Measurements from ENCODE around the gene FRMD6.
"Not testable (repeated sequence)": the region's sequence is repeated elsewhere in the genome, so short reads cannot be mapped to it uniquely, and the experiment has no call there.

The FRMD6 gene

DNA sequence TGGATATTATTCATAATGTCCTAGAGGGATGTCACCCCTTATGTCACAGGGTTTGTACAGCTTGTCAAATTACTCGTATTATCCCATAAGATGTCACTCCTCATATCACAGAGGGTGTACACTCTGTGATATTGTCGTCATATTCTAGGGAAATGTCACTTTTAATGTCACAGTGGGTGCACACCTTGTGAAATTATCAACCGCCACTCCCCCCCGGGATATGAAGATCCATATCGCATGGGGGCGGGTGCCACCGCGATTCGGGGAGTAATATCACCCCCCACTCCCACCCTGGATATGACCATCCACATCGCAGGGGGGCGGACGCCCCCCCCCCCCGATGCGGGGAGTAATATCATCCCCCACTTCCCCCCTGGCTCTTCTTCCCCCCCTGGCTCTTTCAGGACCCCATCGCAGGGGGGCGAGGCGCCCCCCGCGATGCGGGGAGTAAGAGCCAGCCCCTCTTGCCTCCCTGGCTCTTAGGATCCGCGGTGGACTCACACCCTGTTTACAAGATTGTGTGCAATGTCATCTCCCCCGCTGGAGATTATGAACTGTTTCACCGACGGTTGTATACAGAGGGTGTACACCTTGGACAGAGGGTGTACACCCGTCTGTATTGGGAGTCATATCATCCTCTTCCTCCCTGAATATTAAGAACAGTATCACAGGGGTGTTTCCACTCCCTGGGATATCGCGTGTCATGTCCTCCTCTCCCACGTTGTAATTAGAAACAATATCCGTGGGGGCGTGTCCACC, 92.8 kb downstream of the FRMD6 start:
- ATAC-seq (replicated peaks; ENCODE audit: extremely low read depth, poor library complexity, severe bottlenecking) (no peak), DNase-seq (ENCODE audit: low spot score in 2 of 2) (no peak)
- Mint-ChIP-seq H3K36me3 (ENCODE audit: insufficient read depth) (no peaks in the 10 kb centered on the region), H3K9me3 (no peaks in the 10 kb centered on the region), H3K27me3 (peaks cover 39% of the 10 kb centered on the region), H3K27ac (ENCODE audit: low read depth) (no peak overlapping the region), H3K4me1 (no peaks in the 10 kb centered on the region), H3K4me3 (no peak overlapping the region)

DNA sequence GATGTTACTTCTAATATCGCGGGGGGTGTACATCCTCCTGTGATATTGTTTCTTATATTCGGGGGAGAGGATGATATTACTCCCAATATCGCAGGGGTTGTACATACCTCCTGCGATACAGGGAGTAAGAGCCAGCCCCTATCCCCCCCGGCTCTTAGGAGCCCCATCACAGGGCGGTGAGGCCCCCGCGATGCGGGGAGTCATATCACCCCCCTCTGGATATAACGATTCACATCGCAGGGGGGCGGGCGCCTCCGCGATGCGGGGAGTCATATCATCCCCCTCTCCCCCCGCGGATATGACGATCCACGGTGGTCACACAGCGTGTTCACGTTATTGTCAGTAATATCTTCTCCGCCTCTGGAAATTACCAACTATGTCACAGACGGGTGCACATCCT, 95.1 kb downstream of the FRMD6 start:
- not testable (repeated sequence) for DNase-seq (ENCODE audit: low spot score in 2 of 2); ATAC-seq (replicated peaks; ENCODE audit: extremely low read depth, poor library complexity, severe bottlenecking); H3K4me3 Mint-ChIP-seq; H3K4me1 Mint-ChIP-seq; H3K27ac Mint-ChIP-seq (ENCODE audit: low read depth); H3K9me3 Mint-ChIP-seq; H3K36me3 Mint-ChIP-seq (ENCODE audit: insufficient read depth)
- peaks cover 39% of the 10 kb centered on the region for H3K27me3 Mint-ChIP-seq

DNA sequence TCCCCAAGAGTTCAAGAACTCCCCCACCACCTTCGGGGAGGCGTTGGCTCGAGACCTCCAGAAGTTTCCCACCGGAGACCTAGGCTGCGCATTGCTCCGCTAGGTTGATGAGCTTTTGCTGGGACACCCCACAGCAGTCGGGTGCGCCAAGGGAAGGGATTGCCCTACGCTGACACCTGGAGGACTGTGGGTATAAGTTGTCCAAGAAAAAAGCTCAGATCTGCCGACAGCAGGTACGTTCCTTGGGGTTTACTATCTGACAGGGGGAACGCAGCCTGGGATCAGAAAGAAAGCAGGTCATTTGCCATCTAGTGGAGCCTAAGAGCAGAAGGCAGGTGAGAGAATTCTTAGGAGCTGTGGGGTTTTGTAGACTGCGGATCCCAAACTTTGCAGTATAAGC, 98.8 kb downstream of the FRMD6 start:
- DNase-seq (ENCODE audit: low spot score in 2 of 2) (no peak), ATAC-seq (replicated peaks; ENCODE audit: extremely low read depth, poor library complexity, severe bottlenecking) (no peak)
- Mint-ChIP-seq H3K27me3 (peaks cover 33% of the 10 kb centered on the region), H3K4me3 (no peak overlapping the region), H3K4me1 (no peaks in the 10 kb centered on the region), H3K27ac (ENCODE audit: low read depth) (no peak overlapping the region), H3K9me3 (no peaks in the 10 kb centered on the region), H3K36me3 (ENCODE audit: insufficient read depth) (no peaks in the 10 kb centered on the region)

DNA sequence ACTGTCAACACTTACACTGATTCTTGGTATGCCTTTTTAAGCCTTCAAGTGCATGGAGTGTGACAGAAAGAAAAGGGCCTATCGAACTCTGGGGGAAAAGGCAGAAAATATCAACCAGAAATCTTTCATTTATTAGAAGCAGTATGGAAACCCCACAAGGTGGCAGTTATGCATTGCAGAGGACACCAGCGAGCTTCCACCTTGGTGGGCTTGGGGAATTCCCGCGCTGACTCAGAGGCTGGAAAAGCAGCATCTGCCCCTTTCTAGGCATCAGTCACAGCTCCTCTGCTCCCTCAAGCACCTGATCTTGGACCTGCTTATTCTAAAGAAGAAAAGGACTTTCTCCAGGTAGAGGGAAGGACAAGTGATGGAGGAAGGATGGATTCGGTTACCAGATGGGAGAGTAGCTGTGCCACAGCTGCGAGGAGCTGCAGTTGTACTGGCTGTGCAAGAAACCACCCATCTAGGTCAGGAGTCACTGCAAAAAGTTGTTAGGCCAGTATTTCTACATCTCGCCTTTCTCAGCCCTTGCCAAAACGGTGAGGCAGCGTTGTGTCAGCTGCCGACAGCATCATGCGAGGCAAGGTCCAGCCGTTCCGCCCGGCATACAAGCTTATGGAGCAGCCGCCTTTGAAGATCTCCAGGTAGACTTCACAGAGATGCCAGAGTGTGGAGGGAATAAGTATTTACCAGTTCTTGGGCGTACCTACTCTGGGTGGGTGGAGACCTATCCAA, 100.1 kb downstream of the FRMD6 start:
- H3K9me3 Mint-ChIP-seq; H3K27ac Mint-ChIP-seq (ENCODE audit: low read depth); H3K36me3 Mint-ChIP-seq (ENCODE audit: insufficient read depth); H3K4me3 Mint-ChIP-seq; H3K4me1 Mint-ChIP-seq; ATAC-seq (replicated peaks; ENCODE audit: extremely low read depth, poor library complexity, severe bottlenecking); DNase-seq (ENCODE audit: low spot score in 2 of 2): not testable (repeated sequence)
- peaks cover 33% of the 10 kb centered on the region for H3K27me3 Mint-ChIP-seq

DNA sequence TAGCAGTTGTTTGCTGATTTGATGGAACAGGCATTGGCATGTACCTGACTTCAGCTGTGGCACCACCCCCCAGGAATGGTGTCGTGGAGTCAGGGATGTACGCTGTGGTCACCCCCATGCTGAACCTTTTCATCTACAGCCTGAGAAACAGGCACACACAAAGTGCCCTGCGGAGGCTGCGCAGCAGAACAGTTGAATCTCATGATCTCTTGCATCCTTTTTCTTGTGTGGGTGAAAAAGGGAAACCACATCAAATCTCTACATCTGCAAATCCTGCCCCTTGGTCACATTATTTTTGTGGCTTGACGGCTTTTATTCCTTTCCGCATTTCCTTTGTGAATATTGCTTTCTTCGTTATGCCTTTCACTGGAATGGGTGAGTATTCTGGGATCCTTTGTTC, 106.0 kb downstream of the FRMD6 start:
- DNase-seq (ENCODE audit: low spot score in 2 of 2); H3K4me1 Mint-ChIP-seq; H3K27ac Mint-ChIP-seq (ENCODE audit: low read depth); ATAC-seq (replicated peaks; ENCODE audit: extremely low read depth, poor library complexity, severe bottlenecking); H3K36me3 Mint-ChIP-seq (ENCODE audit: insufficient read depth); H3K4me3 Mint-ChIP-seq; H3K9me3 Mint-ChIP-seq: not testable (repeated sequence)
- peaks cover 36% of the 10 kb centered on the region for H3K27me3 Mint-ChIP-seq

GRCh38 chr14:51759950-51760349, 108.2 kb downstream of the FRMD6 start:
- DNase-seq (ENCODE audit: low spot score in 2 of 2): no peak
- Mint-ChIP-seq H3K9me3 (no peaks in the 10 kb centered on the region), H3K36me3 (ENCODE audit: insufficient read depth) (no peaks in the 10 kb centered on the region), H3K4me3 (no peak overlapping the region), H3K27ac (ENCODE audit: low read depth) (no peak overlapping the region), H3K4me1 (peaks cover 8% of the 10 kb centered on the region), H3K27me3 (peaks cover 44% of the 10 kb centered on the region)
- no peak for ATAC-seq (replicated peaks; ENCODE audit: extremely low read depth, poor library complexity, severe bottlenecking)

DNA sequence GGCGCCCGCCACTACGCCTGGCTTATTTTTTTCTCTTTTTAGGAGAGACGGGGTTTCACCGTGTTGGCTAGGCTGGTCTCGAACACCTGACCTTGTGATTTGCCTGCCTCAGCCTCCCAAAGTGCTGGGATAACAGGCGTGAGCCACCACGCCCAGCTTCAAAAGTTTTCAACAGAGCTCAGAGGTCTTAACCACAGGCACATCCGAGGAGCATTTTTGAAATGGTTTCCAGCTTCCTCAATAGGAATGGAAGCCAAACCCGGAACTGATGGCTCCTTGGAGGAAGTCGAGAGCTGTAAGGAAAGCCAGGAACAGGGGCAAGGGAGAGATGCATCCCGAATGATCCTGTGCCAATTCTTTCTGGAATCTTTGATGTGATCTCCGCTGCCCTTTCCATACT, 114.0 kb downstream of the FRMD6 start:
- not testable (repeated sequence) for H3K4me3 Mint-ChIP-seq; H3K4me1 Mint-ChIP-seq; DNase-seq (ENCODE audit: low spot score in 2 of 2); H3K9me3 Mint-ChIP-seq; H3K36me3 Mint-ChIP-seq (ENCODE audit: insufficient read depth); H3K27ac Mint-ChIP-seq (ENCODE audit: low read depth); ATAC-seq (replicated peaks; ENCODE audit: extremely low read depth, poor library complexity, severe bottlenecking)
- peaks cover 65% of the 10 kb centered on the region for H3K27me3 Mint-ChIP-seq

DNA sequence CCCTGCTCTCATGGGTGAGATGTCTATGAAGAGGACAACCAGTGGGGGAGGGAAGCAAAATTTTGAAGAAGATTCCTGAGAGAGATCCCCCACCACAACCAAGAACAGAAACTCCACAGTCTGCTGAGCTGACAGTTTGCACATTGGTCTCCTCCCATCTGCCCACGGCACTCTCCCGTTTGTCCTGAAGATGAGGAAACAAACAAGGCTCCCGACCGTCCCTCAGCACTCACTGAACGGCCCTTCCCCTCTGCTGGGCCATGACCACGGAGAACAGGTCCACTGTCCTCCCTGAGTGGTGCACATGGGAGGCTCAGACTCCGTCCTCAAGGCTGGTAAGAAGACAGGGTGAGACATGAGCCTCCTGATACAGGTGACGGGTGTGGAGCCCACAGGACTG, 114.9 kb downstream of the FRMD6 start:
- ATAC-seq (replicated peaks; ENCODE audit: extremely low read depth, poor library complexity, severe bottlenecking); H3K4me3 Mint-ChIP-seq; H3K27ac Mint-ChIP-seq (ENCODE audit: low read depth); H3K9me3 Mint-ChIP-seq; H3K36me3 Mint-ChIP-seq (ENCODE audit: insufficient read depth); H3K4me1 Mint-ChIP-seq; DNase-seq (ENCODE audit: low spot score in 2 of 2): not testable (repeated sequence)
- peaks cover 65% of the 10 kb centered on the region for H3K27me3 Mint-ChIP-seq

- H3K27ac Mint-ChIP-seq (ENCODE audit: low read depth); H3K9me3 Mint-ChIP-seq; H3K4me3 Mint-ChIP-seq; DNase-seq (ENCODE audit: low spot score in 2 of 2); H3K4me1 Mint-ChIP-seq; H3K36me3 Mint-ChIP-seq (ENCODE audit: insufficient read depth); ATAC-seq (replicated peaks; ENCODE audit: extremely low read depth, poor library complexity, severe bottlenecking): not testable (repeated sequence)
- peaks cover 50% of the 10 kb centered on the region for H3K27me3 Mint-ChIP-seq
Observed at GRCh38 chr14:51769261-51769660, 117.6 kb downstream of the FRMD6 start.

DNA sequence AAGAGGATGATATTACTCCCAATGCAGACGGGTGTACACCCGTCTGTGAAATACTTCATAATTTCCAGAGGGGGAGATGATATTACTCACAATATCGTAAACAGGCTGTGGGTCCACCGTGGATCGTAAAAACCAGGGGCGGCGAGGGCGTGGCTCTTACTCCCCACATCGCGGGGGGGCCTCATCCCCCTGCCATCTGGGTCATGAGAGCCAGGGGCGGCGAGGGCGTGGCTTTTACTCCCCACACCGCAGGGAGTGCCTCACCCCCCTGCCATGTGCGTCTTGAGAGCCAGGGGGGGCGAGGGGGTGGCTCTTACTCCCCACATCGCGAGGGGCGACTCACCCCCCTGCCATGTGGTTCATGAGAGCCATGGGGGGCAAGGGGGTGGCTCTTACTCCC, 122.5 kb downstream of the FRMD6 start:
- Mint-ChIP-seq H3K9me3 (no peaks in the 10 kb centered on the region), H3K4me3 (no peak overlapping the region), H3K36me3 (ENCODE audit: insufficient read depth) (peaks cover 2% of the 10 kb centered on the region), H3K4me1 (peaks cover 8% of the 10 kb centered on the region), H3K27ac (ENCODE audit: low read depth) (no peak overlapping the region), H3K27me3 (peaks cover 21% of the 10 kb centered on the region)
- no peak for ATAC-seq (replicated peaks; ENCODE audit: extremely low read depth, poor library complexity, severe bottlenecking)
- DNase-seq (ENCODE audit: low spot score in 2 of 2): no peak

- Mint-ChIP-seq H3K4me3 (peak overlapping the region; percentile 68), H3K9me3 (no peaks in the 10 kb centered on the region), H3K36me3 (ENCODE audit: insufficient read depth) (peaks cover 2% of the 10 kb centered on the region), H3K4me1 (peaks cover 19% of the 10 kb centered on the region), H3K27ac (ENCODE audit: low read depth) (peak overlapping the region; percentile 83), H3K27me3 (peaks cover 18% of the 10 kb centered on the region)
- no peak for DNase-seq (ENCODE audit: low spot score in 2 of 2)
- no peak for ATAC-seq (replicated peaks; ENCODE audit: extremely low read depth, poor library complexity, severe bottlenecking)
Observed at GRCh38 chr14:51776102-51776894, 124.6 kb downstream of the FRMD6 start.

DNA sequence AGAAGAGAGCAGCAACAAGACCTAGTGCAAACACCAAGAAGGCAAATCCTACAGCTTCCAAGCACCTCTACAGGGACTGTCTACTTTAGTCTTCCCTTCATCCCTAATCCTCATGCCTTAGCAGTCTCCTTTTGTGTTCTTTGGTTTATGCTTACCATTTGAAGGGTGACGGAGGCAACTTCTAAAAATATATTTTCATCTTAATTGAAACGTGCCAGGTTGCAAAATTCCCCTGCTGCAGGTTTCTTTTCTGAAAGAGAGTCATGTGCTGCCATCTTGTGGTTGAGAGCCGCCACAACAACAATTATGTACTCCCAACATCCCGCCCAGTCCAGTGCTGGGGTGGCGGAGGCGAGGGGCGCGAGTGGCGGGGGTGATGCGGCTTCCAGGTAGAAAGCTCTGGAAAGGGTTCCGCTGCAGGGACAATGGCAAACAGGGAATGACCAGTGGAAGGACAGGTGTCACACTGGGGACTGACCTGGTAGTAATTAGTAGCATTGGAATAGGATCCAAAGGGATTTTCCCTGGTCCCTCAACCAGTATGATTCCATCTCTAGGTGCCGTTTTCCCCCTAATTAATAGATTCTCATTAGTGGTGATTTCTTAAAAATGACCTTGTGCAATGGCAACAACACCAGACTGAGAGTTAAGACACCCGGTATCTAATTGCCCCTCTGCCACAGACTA, 128.4 kb downstream of the FRMD6 start:
- H3K4me3 Mint-ChIP-seq: no peak overlapping the region
- H3K27ac Mint-ChIP-seq (ENCODE audit: low read depth): no peak overlapping the region
- no peaks in the 10 kb centered on the region for H3K36me3 Mint-ChIP-seq (ENCODE audit: insufficient read depth)
- peak; percentile 36 for ATAC-seq (replicated peaks; ENCODE audit: extremely low read depth, poor library complexity, severe bottlenecking)
- peak; percentile 57 to 60 for DNase-seq (ENCODE audit: low spot score in 2 of 2)
- H3K4me1 Mint-ChIP-seq: peaks cover 19% of the 10 kb centered on the region
- H3K9me3 Mint-ChIP-seq: no peaks in the 10 kb centered on the region
- peaks cover 38% of the 10 kb centered on the region for H3K27me3 Mint-ChIP-seq
